ENCODE data around the gene INPP1.

INPP1 gene

DNA sequence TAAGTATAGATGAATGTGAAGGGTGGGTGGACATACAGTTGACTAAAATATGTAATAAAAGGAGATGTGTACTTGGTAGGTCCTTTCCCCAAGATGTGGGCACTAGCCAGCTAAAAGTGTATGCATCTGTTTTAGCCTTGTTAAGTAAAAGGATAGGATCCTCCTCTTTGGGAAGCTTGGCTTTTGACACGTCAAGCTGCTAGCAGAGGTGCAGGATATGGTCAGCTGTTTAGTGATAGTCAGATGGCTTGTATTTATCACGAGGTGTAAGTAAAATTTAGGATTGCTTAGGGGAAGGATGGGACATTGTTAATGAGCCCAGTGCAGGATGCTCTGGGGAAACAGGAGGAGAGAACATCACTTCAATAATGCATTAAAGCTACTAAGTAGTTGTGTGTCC is 66.2 kb downstream of the INPP1 start:
- DNase-seq (ENCODE audit: low read depth) = no peak

DNA sequence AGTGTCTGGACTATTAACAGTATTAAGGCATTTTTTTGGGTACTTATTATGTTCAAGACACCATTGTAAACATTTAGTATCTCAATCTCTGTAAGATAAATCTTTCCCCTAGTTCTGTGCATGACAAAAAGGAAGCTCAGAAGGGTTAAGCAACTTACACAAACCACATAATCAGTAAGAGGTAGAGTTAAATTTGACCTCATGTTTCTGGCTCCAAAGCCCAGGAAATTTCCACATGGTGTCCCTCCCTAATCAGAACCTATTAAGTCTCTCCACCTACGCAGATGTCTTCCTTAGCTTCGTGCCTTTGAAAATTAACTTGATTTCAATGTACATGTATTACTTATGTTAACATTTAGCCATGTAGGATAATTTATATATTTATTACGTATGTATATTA is 66.8 kb downstream of the INPP1 start:
- no peak for DNase-seq (ENCODE audit: low read depth)

DNA sequence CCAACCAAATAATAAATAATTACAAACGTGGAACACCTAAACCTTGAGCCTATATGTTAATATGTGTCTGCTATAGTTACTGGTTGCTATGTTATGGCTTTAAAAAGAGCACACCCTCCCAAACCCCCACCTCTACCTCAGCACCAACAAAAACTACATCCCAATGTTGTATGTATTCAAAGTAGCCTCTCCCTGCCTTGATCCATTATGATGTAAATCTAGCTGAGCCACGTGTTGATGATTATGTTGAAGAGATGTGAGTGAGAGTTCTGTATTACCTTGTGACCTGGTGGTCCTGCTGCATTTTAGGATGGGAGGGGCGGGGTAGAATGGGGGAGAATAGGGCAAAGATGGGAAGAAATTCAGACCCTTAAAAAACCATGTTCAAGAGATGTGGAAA is 69.6 kb downstream of the INPP1 start:
- no peak for DNase-seq (ENCODE audit: low read depth)

DNA sequence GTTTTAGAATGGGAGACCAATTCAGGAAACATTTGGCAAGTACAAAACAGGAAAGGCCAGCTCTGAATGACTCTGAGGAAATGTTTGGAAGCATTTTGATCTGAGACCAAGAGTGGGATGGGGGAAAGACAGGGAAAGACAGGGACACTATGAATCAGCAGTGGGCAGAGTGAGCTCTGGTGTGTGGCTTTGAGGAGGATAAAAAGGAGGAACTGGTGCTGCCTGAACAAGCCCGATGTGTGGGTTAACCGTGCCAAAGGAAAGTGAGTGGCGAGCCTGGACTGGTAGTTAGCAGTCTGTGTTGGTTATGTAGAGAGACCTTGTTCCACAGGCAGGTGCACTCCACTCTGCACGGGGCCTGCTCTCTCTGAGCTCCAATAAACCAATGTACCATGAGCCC is 70.0 kb downstream of the INPP1 start:
- no peak for DNase-seq (ENCODE audit: low read depth)

DNA sequence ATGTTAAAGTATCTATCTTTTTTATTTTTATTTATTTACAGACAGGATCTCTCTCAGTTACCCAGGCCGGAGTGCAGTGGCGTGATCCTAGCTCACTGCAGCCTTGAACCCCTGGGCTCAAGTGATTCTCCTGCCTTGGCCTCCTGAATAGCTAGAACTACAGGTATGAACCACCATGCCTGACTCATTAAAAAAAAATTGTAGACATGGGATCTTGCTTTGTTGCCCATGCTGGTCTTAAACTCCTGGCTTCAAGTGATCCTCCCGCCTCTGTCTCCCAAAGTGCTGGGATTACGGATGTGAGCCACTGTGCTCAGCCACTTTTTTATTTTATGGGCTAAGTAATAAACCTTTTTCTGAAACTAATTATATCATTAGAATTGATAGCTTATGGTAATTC is 71.9 kb downstream of the INPP1 start:
- DNase-seq (ENCODE audit: low read depth) = no peak

DNA sequence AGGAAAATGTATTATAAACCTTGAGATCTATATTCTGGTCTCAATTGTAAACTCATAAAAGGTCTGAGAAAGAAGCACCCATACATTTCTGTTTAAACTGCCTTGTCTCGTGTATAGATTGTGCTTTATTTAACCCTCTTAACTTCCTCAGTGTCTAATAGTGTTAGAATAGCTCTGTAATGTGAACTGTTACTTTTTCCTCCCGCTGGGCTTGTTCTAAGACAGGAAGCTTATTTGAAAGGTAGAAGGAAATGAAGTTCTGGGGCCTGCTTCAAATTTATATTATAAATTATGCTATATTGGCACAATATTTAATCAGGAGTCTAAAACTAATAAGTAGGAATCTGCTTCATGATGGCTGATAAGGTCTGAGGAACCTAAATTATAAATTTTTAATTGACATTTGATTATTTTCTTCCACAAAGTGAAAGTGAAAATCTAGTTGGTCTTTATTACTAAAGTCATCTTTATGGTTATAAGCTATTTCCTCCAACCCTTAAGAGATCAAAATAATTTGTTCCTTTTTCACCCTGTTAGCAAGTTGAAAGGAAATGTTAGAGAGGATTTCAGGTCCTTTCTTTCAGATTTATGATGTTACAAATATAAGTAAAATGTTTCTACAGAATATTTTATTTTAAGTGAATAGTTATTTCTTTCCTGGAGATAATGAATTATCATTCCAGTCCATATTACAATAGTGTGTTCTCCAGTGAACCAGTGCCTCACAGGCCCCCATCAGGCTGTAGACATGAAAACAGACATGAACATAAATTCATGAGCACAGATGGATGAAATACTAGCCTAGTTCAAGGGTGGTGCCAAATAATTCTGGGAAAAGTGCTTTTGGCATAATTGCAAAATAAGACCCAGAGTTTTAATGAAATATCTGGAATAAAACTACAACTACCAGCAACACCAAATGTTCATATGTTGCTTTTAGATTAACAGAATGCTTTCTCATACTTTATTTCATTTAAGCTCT is 72.7 kb downstream of the INPP1 start:
- DNase-seq (ENCODE audit: low read depth) = no peak

DNA sequence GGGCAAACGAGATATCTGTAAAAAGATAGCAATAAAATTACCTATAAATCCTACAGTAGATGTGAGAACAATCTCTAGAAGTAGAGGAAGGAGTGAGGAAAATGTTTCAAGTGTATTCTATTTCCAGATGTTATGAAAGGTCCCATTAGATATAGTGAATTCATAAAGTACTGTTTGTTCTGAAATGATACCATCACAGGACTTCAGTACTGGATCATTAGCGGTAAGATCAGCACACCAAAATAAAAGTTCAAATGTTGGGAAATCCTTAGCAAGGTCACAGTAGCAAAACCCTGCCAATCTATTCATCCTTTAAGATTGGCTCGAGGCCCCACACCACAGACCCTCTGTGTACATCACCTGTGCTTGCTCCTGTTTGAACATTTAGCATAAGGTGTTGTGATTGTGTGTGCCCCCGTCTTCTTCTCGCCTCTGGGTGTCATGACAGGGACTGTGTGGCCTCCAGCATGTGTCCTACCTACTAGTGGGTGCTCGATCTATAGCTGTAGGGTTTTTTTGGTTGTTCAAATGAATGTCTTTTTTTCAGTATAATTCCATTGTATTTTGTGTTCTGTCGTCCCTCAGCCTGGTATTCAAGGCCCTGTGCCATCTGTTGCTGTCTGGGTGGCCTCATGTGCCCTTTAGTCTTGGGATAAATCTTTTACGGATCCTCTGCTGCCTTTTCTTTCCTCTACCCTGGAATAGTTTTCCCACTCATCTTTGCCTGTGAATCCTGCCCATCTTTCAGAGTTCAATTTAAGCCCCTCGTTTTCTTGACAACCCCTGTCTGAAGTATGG is 73.9 kb downstream of the INPP1 start:
- no peak for DNase-seq (ENCODE audit: low read depth)

DNA sequence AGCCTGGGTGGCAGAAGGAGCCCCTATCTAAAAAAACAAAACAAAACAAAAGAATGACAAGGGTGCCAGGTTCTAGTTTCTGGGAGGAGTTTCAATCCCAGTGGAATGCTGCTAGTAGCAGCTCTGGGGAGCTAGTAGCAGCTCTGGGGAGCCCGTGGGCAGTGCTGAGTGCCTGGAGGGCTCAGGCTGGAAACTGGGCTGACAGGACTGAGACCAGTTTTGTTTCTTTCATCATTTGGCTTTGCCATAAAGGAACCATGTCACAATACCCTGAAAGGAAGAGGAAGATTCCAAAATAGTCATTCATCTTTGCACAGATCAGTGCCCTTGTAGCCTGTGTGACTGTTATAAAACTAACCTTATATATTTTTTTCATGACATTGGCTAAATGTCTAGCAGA is 75.3 kb downstream of the INPP1 start:
- DNase-seq (ENCODE audit: low read depth) = no peak

DNA sequence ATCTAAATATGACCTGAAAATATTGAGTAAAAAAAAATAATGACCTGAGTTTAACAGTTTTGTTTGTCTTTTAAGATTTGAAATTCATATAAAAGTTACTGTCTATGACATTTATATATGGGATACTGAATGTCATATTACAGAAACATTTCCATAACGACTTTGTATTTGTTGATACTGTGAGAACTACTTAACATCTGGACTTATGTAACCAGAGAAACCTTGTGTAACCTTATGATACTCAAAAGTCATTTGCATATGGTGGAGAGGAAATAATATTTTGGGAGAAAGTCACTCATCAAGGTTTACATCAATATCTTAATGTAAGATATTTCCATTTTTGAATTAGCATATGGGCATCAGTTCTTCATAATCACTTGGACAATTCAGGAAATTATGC is 77.4 kb downstream of the INPP1 start:
- no peak for DNase-seq (ENCODE audit: low read depth)
